ENCODE data around the gene FBXO8. TPM values are rescaled to one million over a fixed set of nuclear protein-coding genes. Genes with fewer than 3 reads are reported as not detected.

The FBXO8 gene
- 21.5 and 28.4 TPM in 2 replicates for total RNA-seq (ENCODE audit: low replicate concordance)

GRCh38 chr4:174283507-174284471 lies at the start of gene FBXO8, which contains the start of gene CEP44:
TSS of gene FBXO8 (minus strand) at chr4:174283667. CDS start at chr4:174263092, 20,575 bp downstream.
TSS of gene CEP44 (plus strand) at chr4:174283911. CDS start at chr4:174299122, 15,211 bp downstream.
- Histone ChIP-seq H3K4me2 (peak within 1 kb of the TSS; percentile 84), H3K36me3 (no peaks in the 10 kb centered on the region), H3K79me2 (ENCODE audit: low read depth) (peaks cover 79% of the 10 kb centered on the region), H3K4me3 (peak within 1 kb of the TSS; percentile 81), H3K27ac (peak within 1 kb of the TSS; percentile 99), H4K20me1 (ENCODE audit: low read depth) (no peaks in the 10 kb centered on the region), H3K4me1 (peaks cover 19% of the 10 kb centered on the region), H3K9ac (peak within 1 kb of the TSS; percentile 99), H2AFZ (replicated peaks) (peak within 1 kb of the TSS; percentile 99), H3F3A (ENCODE audit: low read depth) (peaks cover 13% of the 10 kb centered on the region), H3K9me3 (ENCODE audit: low read depth) (no peaks in the 10 kb centered on the region), H3K27me3 (no peaks in the 10 kb centered on the region)
- peak within 1 kb of the TSS; percentile 100 for H3K4me3 Mint-ChIP-seq
- peak; percentile 81 for DNase-seq (ENCODE audit: low spot score)
- H3K27me3 Mint-ChIP-seq (ENCODE audit: insufficient read depth, low read depth) = peaks cover 2% of the 10 kb centered on the region
- no peaks in the 10 kb centered on the region for H3K9me3 Mint-ChIP-seq
- peak within 1 kb of the TSS; percentile 100 for H3K27ac Mint-ChIP-seq
- TF ChIP-seq CTCF (IDR thresholded peaks at IDR 0.05) (no peak), EZH2 (IDR thresholded peaks at IDR 0.05) (peak; percentile 60)
- peaks cover 18% of the 10 kb centered on the region for H3K4me1 Mint-ChIP-seq
- peaks cover 15% of the 10 kb centered on the region for H3K36me3 Mint-ChIP-seq

DNA sequence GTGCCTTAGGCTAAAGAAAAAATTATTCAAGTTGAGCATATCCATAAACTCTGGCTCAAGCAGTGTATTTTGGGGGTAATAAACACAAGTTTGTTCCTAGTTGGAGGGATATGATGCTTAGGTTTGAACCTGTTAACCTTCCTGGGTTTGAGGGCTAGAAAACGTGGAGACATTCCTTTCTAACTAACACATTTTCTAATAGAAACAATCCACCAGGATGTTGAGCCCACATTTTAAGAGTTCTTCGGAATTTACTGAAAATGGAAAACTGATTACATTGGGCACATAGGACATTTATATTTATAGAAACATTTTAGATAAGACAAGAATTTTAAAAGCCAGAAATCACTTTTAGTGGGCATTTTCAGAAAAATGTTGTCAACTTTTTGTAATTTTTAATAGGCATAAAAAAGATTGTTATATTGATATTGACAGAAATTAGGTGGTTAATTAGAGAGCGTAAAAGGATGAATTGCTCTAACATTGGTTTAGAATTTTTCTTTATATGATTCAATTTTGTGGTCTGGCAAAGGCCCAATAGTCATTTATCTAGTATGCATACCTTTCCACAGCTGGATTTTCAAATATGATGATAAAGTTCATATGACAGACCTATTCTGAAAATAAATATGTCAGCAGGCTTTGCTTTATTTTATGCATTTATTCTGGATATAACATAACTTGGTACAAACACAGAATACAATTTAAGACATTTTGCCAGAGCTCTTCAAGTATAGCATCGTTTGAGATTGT lies 49.5 kb upstream of the FBXO8 start:
- H3K36me3 ChIP-seq = no peaks in the 10 kb centered on the region
- H3K9me3 ChIP-seq (ENCODE audit: low read depth) = no peaks in the 10 kb centered on the region
- no peaks in the 10 kb centered on the region for H4K20me1 ChIP-seq (ENCODE audit: low read depth)
- H3K79me2 ChIP-seq (ENCODE audit: low read depth) = no peaks in the 10 kb centered on the region
- Mint-ChIP-seq H3K9me3 (no peaks in the 10 kb centered on the region), H3K27ac (no peak overlapping the region), H3K27me3 (ENCODE audit: insufficient read depth, low read depth) (no peaks in the 10 kb centered on the region), H3K4me1 (no peaks in the 10 kb centered on the region), H3K4me3 (no peak overlapping the region), H3K36me3 (no peaks in the 10 kb centered on the region)
- H3K9ac ChIP-seq = no peak overlapping the region
- H2AFZ ChIP-seq (replicated peaks) = no peak overlapping the region
- H3K4me3 ChIP-seq = no peak overlapping the region
- no peak overlapping the region for H3K4me2 ChIP-seq
- H3K27me3 ChIP-seq = no peaks in the 10 kb centered on the region
- no peaks in the 10 kb centered on the region for H3K4me1 ChIP-seq
- TF ChIP-seq EZH2phosphoT487 (IDR thresholded peaks at IDR 0.05) = no peak
- TF ChIP-seq EZH2 (IDR thresholded peaks at IDR 0.05) = no peak
- TF ChIP-seq CTCF (IDR thresholded peaks at IDR 0.05) = no peak
- no peak overlapping the region for H3K27ac ChIP-seq
- DNase-seq (ENCODE audit: low spot score) = no peak
- H3F3A ChIP-seq (ENCODE audit: low read depth) = no peaks in the 10 kb centered on the region

DNA sequence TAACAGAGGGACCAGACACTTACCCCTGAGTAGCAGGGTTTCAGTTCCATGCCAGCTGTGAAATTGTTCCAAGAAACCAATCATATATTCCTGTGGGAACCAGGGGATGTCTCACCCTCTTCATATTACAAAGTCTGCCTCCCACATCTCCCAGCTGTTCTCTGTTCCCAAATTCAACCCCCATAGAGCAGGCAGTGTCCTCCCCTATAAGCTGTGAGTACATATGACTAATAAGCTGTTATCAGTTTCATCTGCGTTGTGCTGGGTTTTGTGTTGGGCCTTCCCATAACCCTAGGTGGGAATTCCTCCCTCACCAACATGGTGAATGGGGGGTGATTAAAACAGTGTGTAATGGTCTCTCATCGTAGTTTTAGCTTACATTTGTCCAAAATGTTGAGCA lies 41.3 kb upstream of the FBXO8 start:
- H4K20me1 ChIP-seq (ENCODE audit: low read depth) = no peaks in the 10 kb centered on the region
- H3K9me3 Mint-ChIP-seq = no peaks in the 10 kb centered on the region
- no peak overlapping the region for H2AFZ ChIP-seq (replicated peaks)
- no peaks in the 10 kb centered on the region for H3K36me3 Mint-ChIP-seq
- H3K27ac ChIP-seq = no peak overlapping the region
- H3K4me3 ChIP-seq = no peak overlapping the region
- H3K27me3 ChIP-seq = no peaks in the 10 kb centered on the region
- no peaks in the 10 kb centered on the region for H3K79me2 ChIP-seq (ENCODE audit: low read depth)
- H3K4me1 ChIP-seq = no peaks in the 10 kb centered on the region
- H3K4me1 Mint-ChIP-seq = no peaks in the 10 kb centered on the region
- TF ChIP-seq EZH2phosphoT487 (IDR thresholded peaks at IDR 0.05) (no peak), CTCF (IDR thresholded peaks at IDR 0.05) (no peak), EZH2 (IDR thresholded peaks at IDR 0.05) (no peak)
- DNase-seq (ENCODE audit: low spot score) = no peak
- H3K27ac Mint-ChIP-seq = no peak overlapping the region
- H3K4me2 ChIP-seq = no peak overlapping the region
- no peaks in the 10 kb centered on the region for H3K36me3 ChIP-seq
- no peaks in the 10 kb centered on the region for H3F3A ChIP-seq (ENCODE audit: low read depth)
- H3K27me3 Mint-ChIP-seq (ENCODE audit: insufficient read depth, low read depth) = no peaks in the 10 kb centered on the region
- H3K9ac ChIP-seq = no peak overlapping the region
- no peaks in the 10 kb centered on the region for H3K9me3 ChIP-seq (ENCODE audit: low read depth)
- H3K4me3 Mint-ChIP-seq = no peak overlapping the region
